ENCODE data around the gene FAM193A.
A peak's percentile ranks its signal among the peaks of the same experiment; 100 is the strongest.
"Not testable (repeated sequence)": the region's sequence is repeated elsewhere in the genome, so short reads cannot be mapped to it uniquely, and the experiment has no call there.

Gene FAM193A

DNA sequence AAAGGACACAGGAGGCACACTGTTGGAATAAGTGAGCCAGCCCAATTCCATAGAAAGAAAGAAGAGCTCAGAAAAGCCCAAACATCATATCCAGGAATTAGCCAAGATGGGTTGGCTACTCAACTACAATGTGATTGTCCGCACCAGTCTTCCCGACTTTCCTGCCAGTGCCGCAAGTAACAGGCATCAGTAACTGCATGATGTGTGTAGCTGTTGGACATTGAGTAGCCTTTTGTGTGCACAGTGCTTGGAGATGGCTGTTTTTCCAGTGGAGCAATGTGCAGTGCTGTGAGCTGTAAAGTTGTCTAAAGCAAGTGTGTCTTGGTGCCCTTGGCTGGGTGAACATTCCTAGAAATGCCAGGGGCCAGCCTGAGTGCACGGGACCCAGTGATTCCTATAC, 29.2 kb upstream of the FAM193A start:
- Mint-ChIP-seq H3K4me3 (no peak overlapping the region), H3K9me3 (no peaks in the 10 kb centered on the region), H3K36me3 (ENCODE audit: low read depth) (peaks cover 21% of the 10 kb centered on the region), H3K4me1 (ENCODE audit: low read depth) (peaks cover 4% of the 10 kb centered on the region), H3K27ac (no peak overlapping the region), H3K27me3 (ENCODE audit: low read depth) (no peaks in the 10 kb centered on the region)

DNA sequence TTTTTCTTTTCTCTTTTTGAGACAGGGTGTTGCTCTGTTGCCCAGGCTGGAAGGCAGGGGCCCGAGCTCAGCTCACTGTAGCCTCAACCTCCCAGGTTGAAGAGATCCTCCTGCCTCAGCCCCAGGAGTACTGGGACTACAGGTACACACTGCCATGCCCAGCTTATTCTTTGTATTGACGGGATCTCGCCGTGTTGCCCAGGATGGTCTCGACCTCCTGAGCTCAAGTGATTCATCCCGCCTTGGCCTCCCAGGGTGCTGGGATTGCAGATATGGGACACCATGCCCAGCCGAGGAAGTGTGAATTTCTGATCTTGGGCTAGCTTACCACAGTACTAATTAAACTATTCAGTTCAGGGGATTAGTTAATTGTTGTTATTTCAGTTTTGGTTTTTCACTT, 28.6 kb upstream of the FAM193A start:
- Mint-ChIP-seq H3K4me3 (no peak overlapping the region), H3K27ac (no peak overlapping the region), H3K9me3 (no peaks in the 10 kb centered on the region), H3K27me3 (ENCODE audit: low read depth) (no peaks in the 10 kb centered on the region), H3K4me1 (ENCODE audit: low read depth) (peaks cover 4% of the 10 kb centered on the region), H3K36me3 (ENCODE audit: low read depth) (peaks cover 22% of the 10 kb centered on the region)

DNA sequence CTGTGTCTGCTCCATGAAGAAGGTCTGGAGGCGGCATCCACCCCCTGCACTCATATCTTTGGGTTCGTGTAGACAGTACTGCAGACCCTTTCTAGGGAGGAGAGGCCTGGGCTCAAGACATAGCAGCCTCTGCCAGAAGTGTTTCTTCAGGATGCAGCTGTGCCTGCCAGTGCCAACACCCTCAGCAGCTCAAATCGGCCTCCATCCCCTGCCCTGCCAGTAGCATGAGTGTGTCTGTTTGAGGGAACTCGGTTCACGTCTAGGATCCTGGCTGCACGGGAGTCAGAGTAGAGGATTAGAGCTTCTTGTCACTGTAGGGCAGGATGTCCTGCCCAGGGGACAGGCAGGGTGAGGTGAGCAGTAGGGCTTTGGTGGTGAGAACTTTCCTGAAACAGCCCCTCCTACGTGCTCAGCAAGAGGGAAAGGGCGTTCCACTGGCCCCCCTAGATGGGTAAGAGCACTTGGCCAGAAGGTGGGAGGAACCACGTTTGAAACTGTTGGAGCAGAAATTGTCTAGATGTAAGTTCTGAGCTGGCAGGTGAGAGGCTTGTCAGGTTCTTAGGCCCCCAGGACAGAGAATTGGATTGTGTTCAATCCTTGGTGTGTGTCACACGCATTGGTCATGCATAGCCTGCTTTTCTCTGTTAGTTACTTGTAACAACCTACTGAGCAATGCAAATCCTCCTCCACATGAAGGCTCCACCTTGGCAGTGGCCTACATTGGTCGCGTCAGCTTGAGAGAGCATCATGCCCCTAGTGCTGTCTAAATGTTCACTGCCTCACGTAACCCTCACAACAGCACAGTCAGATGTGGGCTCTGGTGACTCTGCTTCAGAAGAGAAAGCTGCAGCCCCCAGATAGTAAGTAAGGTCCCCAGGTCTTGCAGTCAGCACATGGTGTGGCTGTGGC, 25.8 kb upstream of the FAM193A start:
- Mint-ChIP-seq H3K27ac (no peak overlapping the region), H3K27me3 (ENCODE audit: low read depth) (no peaks in the 10 kb centered on the region), H3K4me3 (no peak overlapping the region), H3K9me3 (no peaks in the 10 kb centered on the region), H3K4me1 (ENCODE audit: low read depth) (peaks cover 4% of the 10 kb centered on the region), H3K36me3 (ENCODE audit: low read depth) (peaks cover 31% of the 10 kb centered on the region)

DNA sequence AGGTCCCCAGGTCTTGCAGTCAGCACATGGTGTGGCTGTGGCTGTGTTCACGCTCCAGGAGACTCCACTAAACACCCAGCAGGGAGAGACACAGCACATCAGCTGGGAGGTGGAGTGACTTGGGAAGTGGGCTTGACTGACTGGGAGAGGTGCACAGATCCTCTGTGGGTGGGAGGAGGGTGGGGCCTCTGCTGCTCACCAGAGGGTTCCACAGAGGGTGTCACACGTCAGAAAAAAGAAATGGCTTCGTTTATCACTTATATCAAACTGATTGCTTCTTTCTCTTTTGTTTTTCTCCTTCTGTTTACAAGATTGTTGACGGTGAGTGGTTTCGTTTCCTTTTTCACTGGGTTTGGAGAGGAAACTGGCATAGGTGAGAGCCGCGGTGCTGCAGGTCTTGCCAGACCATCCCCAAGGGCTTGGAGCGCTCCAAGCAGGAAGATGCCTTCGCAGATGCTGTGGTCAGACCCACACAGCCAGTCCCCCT, 24.8 kb upstream of the FAM193A start:
- Mint-ChIP-seq H3K36me3 (ENCODE audit: low read depth) (peaks cover 31% of the 10 kb centered on the region), H3K4me3 (no peak overlapping the region), H3K9me3 (no peaks in the 10 kb centered on the region), H3K27ac (peak overlapping the region; percentile 61), H3K27me3 (ENCODE audit: low read depth) (no peaks in the 10 kb centered on the region), H3K4me1 (ENCODE audit: low read depth) (peaks cover 4% of the 10 kb centered on the region)

DNA sequence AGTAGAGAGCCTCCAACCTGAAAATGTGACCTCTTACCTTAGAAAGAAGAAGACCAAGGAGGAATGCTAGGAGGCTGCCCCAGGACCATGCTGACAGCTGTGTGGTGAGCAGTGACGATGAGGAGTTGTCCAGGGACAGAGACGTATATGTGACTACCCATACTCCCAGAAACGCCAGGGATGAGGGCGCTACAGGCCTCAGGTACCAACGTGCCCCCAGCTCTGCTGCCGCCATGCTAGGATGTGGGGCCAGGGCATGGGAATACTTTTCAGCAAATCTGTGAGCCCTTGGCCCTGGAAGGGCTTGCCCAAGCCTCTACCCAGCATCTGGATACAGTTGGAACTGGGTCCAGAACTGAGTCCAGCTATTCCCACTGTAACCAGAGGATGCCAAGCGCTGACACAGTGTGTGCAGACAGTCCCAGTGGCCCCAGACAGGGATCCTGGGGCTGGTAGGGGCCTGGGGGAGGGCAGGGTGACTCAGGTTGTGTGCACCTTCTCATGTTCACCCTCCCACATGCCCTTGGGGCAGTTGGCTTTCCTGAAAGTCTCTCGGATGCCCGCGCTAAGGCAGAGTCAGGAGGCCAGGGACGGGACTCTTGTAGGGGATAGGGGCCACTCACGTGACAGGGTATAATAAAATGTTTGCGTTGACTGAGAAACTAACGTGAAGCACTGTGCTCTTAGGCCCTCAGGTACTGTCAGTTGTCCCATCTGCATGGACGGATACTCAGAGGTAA, 23.9 kb upstream of the FAM193A start:
- peaks cover 27% of the 10 kb centered on the region for H3K36me3 Mint-ChIP-seq (ENCODE audit: low read depth)
- H3K4me3 Mint-ChIP-seq: no peak overlapping the region

DNA sequence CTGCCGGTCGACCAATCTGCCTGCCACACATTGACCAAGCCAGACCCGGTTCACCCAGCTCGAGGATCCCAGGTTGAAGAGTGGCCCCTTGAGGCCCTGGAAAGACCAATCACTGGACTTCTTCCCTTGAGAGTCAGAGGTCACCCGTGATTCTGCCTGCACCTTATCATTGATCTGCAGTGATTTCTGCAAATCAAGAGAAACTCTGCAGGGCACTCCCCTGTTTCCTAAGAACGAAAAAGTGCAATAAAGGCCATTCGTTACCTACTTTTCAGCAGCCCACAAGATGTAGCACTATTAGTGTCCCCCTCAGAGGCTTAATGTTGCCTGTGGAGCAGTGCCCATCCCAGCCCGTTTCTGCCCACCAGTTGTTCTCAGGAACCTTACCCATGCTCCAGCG, 22.3 kb upstream of the FAM193A start:
- peaks cover 25% of the 10 kb centered on the region for H3K36me3 Mint-ChIP-seq (ENCODE audit: low read depth)
- H3K9me3 Mint-ChIP-seq; H3K27me3 Mint-ChIP-seq (ENCODE audit: low read depth); H3K27ac Mint-ChIP-seq; H3K4me3 Mint-ChIP-seq; H3K4me1 Mint-ChIP-seq (ENCODE audit: low read depth): not testable (repeated sequence)

More for the DNA sequence above, 23.9 kb upstream of the FAM193A start:
- H3K27me3 Mint-ChIP-seq (ENCODE audit: low read depth): no peaks in the 10 kb centered on the region
- H3K9me3 Mint-ChIP-seq: no peaks in the 10 kb centered on the region
- peaks cover 4% of the 10 kb centered on the region for H3K4me1 Mint-ChIP-seq (ENCODE audit: low read depth)
- H3K27ac Mint-ChIP-seq: peak overlapping the region; percentile 61

DNA sequence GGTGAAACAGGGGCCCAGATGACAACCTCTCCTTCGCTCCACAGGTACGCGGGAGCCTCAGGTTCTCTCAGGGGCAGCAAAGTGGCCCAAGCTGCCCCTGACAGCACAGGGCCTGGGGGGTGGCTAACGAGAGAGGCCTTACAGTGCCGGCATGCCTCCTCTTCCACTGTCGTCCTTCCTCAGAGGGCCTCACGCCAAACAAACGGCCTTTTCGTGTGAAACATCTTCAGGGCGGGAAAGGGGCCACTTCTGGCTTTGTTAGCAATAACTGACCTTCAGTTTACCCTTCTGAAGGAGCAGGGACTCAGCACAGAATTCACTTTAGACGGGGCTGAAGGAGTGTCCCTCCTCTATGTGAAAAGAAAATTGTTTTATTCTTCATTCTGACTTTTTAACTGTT, 21.5 kb upstream of the FAM193A start:
- not testable (repeated sequence) for H3K4me1 Mint-ChIP-seq (ENCODE audit: low read depth); H3K4me3 Mint-ChIP-seq; H3K27ac Mint-ChIP-seq; H3K9me3 Mint-ChIP-seq; H3K27me3 Mint-ChIP-seq (ENCODE audit: low read depth)
- peaks cover 25% of the 10 kb centered on the region for H3K36me3 Mint-ChIP-seq (ENCODE audit: low read depth)

DNA sequence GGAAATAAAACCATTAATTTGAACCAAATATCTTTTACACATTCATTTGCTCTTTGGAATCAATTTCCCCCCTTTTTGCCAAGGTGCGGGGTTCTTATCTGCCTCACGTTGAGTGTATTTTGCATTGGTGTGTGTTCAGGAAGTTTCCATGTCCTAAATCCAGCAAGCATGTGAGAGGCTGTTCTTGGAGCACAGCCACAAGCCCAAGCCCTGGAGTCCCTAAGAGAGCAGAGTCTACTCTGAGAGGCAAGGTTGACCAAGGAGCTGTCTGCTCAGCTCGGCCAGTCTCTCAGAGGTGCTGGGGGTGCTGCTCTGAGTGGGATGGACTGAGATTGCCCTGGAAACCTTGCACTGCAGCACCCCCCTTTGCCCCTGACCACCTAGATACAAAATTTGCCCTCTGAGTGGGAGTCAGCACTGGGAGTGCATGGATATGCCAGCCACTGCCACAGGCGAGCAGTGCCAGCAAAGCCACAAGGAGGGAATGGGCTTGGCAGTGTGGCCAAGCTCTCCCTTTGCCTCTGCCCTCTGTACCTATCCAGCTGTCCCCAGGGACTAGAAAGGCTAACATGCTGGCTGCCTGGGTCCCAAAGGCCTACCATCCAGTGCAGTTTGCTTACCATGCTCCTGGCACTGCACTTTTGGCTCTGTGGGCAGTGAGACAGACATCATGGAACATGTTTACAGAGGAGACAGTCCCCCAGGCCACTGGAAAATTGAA, 20.5 kb upstream of the FAM193A start:
- Mint-ChIP-seq H3K27me3 (ENCODE audit: low read depth) (no peaks in the 10 kb centered on the region), H3K9me3 (no peaks in the 10 kb centered on the region), H3K36me3 (ENCODE audit: low read depth) (peaks cover 23% of the 10 kb centered on the region), H3K4me3 (no peak overlapping the region), H3K4me1 (ENCODE audit: low read depth) (no peaks in the 10 kb centered on the region), H3K27ac (no peak overlapping the region)

DNA sequence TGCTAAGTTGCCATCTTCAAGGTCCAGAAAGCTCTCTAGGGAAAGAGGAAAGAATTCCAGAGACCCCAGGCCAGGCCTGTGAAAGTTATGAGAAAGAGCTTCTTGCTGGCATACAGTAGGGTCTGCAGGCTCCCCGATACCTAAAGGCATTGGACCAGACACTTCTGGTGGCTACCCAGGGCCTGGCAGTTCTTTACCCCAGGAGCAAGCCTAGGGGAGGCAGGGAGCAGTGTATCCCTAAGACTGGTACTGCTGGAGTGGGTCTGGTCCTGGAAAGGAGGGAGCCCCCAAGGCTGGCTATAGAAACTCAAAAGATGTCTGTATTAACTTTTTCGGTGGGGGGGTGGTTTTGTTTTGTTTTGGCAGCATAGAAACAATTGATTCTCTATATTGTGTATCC, 19.8 kb upstream of the FAM193A start:
- Mint-ChIP-seq H3K4me1 (ENCODE audit: low read depth) (no peaks in the 10 kb centered on the region), H3K27me3 (ENCODE audit: low read depth) (no peaks in the 10 kb centered on the region), H3K36me3 (ENCODE audit: low read depth) (peaks cover 26% of the 10 kb centered on the region)

DNA sequence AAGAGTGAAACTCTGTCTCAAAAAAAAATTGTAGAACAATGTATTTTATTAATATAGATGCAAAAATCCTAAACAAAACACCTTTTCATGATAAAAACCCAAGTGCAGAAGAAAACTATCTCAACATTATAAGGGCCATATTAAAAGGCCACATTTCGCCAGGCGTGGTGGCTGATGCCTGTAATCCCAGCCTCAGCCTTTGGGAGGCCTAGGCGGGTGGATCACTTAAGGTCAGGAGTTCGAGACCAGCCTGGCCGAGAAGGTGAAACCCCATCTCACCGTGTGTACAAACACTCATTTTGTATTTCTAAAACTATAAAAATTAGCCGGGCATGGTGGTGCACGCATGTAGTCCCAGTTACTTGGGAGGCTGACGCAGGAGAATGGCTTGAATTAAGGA, 9.9 kb upstream of the FAM193A start:
- no peaks in the 10 kb centered on the region for H3K4me1 Mint-ChIP-seq (ENCODE audit: low read depth)
- no peak overlapping the region for H3K4me3 Mint-ChIP-seq
- no peaks in the 10 kb centered on the region for H3K27me3 Mint-ChIP-seq (ENCODE audit: low read depth)
- no peaks in the 10 kb centered on the region for H3K9me3 Mint-ChIP-seq
- no peak overlapping the region for H3K27ac Mint-ChIP-seq
- no peaks in the 10 kb centered on the region for H3K36me3 Mint-ChIP-seq (ENCODE audit: low read depth)

More for the DNA sequence above, 19.8 kb upstream of the FAM193A start:
- Mint-ChIP-seq H3K4me3 (no peak overlapping the region), H3K27ac (no peak overlapping the region), H3K9me3 (no peaks in the 10 kb centered on the region)

DNA sequence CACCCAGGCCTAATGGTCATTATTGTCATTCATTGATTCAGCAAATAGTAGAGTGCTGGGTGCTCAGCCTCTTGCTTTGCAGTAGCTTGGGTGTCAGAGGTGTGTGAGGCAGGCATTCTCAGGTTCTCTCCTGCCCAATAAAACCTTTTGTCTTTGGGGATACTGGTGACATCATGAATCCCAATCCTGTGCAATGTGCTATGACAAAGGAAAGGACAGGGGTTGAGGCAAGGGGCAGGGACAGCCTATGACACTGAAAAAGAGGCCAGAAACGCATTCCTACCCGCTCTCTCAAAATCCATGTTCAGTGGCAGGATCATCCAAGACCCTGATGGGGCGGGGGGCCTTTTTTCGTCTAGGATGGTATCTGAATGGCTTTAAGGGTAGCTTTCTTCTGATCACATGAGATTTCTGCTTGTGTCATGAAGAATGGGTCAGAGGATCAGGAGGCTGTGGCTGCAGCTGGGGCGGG, 1.5 kb upstream of the FAM193A start:
- H3K27ac Mint-ChIP-seq: peak overlapping the region; percentile 82
- no peaks in the 10 kb centered on the region for H3K9me3 Mint-ChIP-seq
- H3K4me1 Mint-ChIP-seq (ENCODE audit: low read depth): peaks cover 13% of the 10 kb centered on the region
- peak overlapping the region; percentile 88 for H3K4me3 Mint-ChIP-seq
- H3K36me3 Mint-ChIP-seq (ENCODE audit: low read depth): no peaks in the 10 kb centered on the region
- H3K27me3 Mint-ChIP-seq (ENCODE audit: low read depth): no peaks in the 10 kb centered on the region

DNA sequence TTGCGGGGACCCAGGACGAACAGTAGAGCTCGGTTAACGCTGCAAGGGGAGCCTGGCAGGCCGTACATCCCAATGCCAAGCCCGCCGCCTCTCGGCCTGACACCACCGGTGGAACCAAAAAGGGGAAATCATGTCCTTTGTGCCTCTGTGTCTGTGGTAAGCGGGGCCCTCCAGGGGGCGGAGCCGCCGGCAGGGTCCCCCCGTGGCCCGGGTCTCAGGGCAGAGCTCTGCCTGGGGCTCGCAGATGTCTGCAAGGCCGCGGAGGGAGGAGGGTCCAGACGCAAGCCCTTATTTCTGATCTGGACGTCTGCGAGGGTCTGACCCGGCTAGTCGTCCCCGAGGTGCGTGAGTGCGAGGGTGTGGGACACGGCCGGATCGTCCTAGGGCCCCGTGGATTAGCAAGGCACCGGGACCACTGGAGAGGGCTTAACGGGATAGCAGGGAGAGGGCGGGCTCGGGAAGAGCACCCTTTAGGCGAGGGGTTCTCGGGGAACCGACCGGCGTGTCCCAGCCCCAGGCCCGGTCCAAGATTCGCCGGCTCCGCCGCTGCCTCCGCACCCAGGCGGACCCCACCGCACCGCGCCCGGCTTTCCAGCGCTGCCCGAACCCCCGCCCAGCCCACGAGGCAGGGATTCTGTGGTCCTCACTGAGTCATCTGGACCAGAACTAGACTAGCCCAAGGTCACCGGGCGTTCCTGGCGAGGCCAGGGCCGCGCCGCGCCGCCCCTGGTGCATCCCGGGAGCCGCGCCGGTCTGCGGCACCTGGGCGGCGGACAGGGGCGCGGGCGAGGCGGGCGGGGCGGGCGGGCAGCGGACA, 863 bp upstream of the FAM193A start:
- Mint-ChIP-seq H3K36me3 (ENCODE audit: low read depth) (no peaks in the 10 kb centered on the region), H3K9me3 (no peaks in the 10 kb centered on the region), H3K4me3 (peak overlapping the region; percentile 88), H3K4me1 (ENCODE audit: low read depth) (peaks cover 13% of the 10 kb centered on the region), H3K27me3 (ENCODE audit: low read depth) (no peaks in the 10 kb centered on the region), H3K27ac (peak overlapping the region; percentile 94)

DNA sequence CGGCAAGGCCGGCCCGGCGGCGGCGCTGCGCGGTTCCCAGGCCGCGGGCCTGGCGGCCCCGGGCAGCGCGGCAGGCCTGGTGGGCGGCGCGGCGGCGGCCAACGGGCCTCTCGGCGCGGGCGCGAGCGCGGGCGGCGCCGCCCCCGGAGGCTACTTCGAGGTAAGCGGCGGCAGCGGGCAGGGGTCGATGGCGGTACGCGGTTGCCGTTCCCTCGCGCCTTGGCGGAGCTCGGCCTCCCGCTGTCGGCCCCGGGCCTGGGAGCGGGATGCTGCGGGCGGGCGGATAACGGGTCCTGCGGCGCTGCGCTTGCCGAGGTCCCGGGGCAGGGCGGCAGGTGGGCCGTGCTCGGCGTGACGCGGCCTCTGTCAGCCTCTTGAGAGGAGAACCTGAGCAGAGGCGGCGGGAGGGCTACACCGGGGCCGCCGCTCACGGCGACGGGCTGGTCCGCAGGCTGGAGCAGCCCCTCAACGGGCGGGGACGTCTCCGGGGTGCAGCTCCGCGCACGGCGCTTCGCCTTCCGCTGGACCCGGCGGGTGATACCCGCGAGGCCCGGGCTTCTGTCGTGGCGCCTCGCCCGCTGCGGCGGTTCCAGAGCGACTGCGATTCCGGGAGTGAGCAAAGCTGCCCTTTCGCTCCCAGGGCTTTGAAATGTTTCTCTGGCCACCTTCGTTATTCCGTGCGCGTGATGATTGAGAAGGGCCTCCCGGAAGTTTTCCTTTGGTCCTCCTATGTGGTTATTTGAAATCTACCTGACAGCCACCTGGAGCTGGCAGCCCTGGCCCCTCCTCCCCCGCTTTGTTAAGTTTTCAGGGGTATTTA, 774 bp downstream of the FAM193A start:
- H3K4me1 Mint-ChIP-seq (ENCODE audit: low read depth): peaks cover 13% of the 10 kb centered on the region
- no peaks in the 10 kb centered on the region for H3K36me3 Mint-ChIP-seq (ENCODE audit: low read depth)
- no peaks in the 10 kb centered on the region for H3K27me3 Mint-ChIP-seq (ENCODE audit: low read depth)
- H3K4me3 Mint-ChIP-seq: peak overlapping the region; percentile 87
- peak overlapping the region; percentile 87 for H3K27ac Mint-ChIP-seq
- no peaks in the 10 kb centered on the region for H3K9me3 Mint-ChIP-seq

Measured in T-helper 1 cell treated with Interleukin-12 subunit alpha and Interleukin-12 subunit beta and Interleukin-4 antibody, amounts not matched to agents 30 μg/mL and 1 μg/mL, for 36 hours (primary cell).